K562 (cell line): ENCODE measurements around the gene KBTBD2. TPM values are rescaled to one million over a fixed set of nuclear protein-coding genes. Genes with fewer than 3 reads are reported as not detected.
"Not testable (repeated sequence)": the region's sequence is repeated elsewhere in the genome, so short reads cannot be mapped to it uniquely, and the experiment has no call there.

ENCODE experiments used
- ATAC-seq: fragments of 200-7000 bp; cut with Tn5 transposase; 3 replicates; pipeline ENCODE4 v1.9.1; 2020; ENCODE audit warnings: moderate library complexity
- BruUV-seq: library from RNA; stranded (reverse); fragments of 400-500 nt; replicated peaks from 2 replicates; lab custom pipeline; 2021; lab: Mats Ljungman, UMichigan
- CTCF ChIA-PET: fragments of 300-600 bp; formaldehyde crosslinking; extraction: SDS; loops from one replicate; lab custom pipeline; 2021; ENCODE audit warnings: low intra/inter-chr PET ratio; lab: Yijun Ruan, JAX
- POLR2A ChIA-PET: fragments of 300-600, 350-650 bp; sonication (Branson Sonifier 250); formaldehyde crosslinking; extraction: SDS; loops from one replicate; lab custom pipeline; 2021; ENCODE audit warnings: antibody characterized with exemption, inconsistent platforms; lab: Yijun Ruan, JAX
- DNase-seq, 4 experiments: peaks; one replicate each; pipeline versions ENCODE4 v3.0.0 to v3.0.0-alpha.2; 2011 to 2018; ENCODE audit warnings: low spot score in 3 of 4, mixed read lengths in 3 of 4; ENCODE audit errors: extremely low read depth in 1 of 4
- FAIRE-seq: peaks from 2 replicates; lab custom pipeline; 2011; peaks lifted over from hg19 to GRCh38; lab: Jason Lieb, UNC
- H2AFZ ChIP-seq: 2 replicates; pipeline ENCODE4 v1.6.0; 2011; ENCODE audit warnings: low read depth, low read length, control low read depth, inconsistent platforms
- H3K27ac ChIP-seq: fragments of 200-600 bp; 3 replicates; pipeline ENCODE4 v1.8.0; 2011; ENCODE audit warnings: low read depth, mild to moderate bottlenecking, control low read depth, inconsistent platforms, low read length, moderate library complexity, mixed read lengths; ENCODE audit errors: extremely low read depth
- H3K27me3 ChIP-seq, 2 experiments: fragments of 300-600 bp in 1 of 2; 2 replicates in 1 of 2; 3 replicates in 1 of 2; pipeline versions ENCODE4 v1.6.0 to v1.8.0; 2011; ENCODE audit warnings: inconsistent platforms in 2 of 2, low read length in 2 of 2, mild to moderate bottlenecking in 1 of 2, mixed read lengths in 1 of 2, moderate library complexity in 1 of 2; ENCODE audit not compliant: control insufficient read depth in 2 of 2, insufficient read depth in 2 of 2
- H3K36me3 ChIP-seq: fragments of 300-600 bp; 3 replicates; pipeline ENCODE4 v1.8.0; 2011; ENCODE audit warnings: mild to moderate bottlenecking, low read length, inconsistent platforms; ENCODE audit not compliant: control insufficient read depth, insufficient read depth
- H3K4me1 ChIP-seq, 2 experiments: fragments of 200-600 bp in 1 of 2; replicated peaks in 1 of 2; 2 replicates in 1 of 2; 3 replicates in 1 of 2; pipeline versions ENCODE4 v1.5.1 to v1.8.0; 2011; ENCODE audit warnings: inconsistent platforms in 2 of 2, low read length in 2 of 2, mild to moderate bottlenecking in 1 of 2, mixed read lengths in 1 of 2, moderate library complexity in 1 of 2; ENCODE audit not compliant: control insufficient read depth in 2 of 2, insufficient read depth in 2 of 2
- H3K4me2 ChIP-seq: 2 replicates; pipeline ENCODE4 v1.6.1; 2011; ENCODE audit warnings: low read length, control low read depth, inconsistent platforms, mixed read lengths; ENCODE audit not compliant: insufficient read depth
- H3K4me3 ChIP-seq: fragments of 200-600 bp; sonication (generic), shearing (Covaris generic); 2 replicates; pipeline ENCODE4 v1.5.1; 2016; ENCODE audit warnings: control low read depth, inconsistent platforms
- H3K79me2 ChIP-seq: fragments of 200-600 bp; 3 replicates; pipeline ENCODE4 v1.8.0; 2011; ENCODE audit warnings: low read length, inconsistent platforms; ENCODE audit not compliant: control insufficient read depth, insufficient read depth
- H3K9ac ChIP-seq, 2 experiments: 2 replicates each; pipeline versions ENCODE4 v1.6.0 to v1.6.1; 2011; ENCODE audit warnings: low read depth in 2 of 2, low read length in 2 of 2, control low read depth in 1 of 2, inconsistent platforms in 1 of 2, mild to moderate bottlenecking in 1 of 2, mixed read lengths in 1 of 2; ENCODE audit not compliant: insufficient read depth in 1 of 2
- H3K9me1 ChIP-seq: one replicate; pipeline ENCODE4 v1.6.0; 2011; ENCODE audit warnings: inconsistent platforms, mild to moderate bottlenecking, low read length, moderate library complexity; ENCODE audit not compliant: control insufficient read depth, insufficient read depth
- H3K9me3 ChIP-seq: replicated peaks from 2 replicates; pipeline ENCODE4 v1.5.1; 2011; ENCODE audit warnings: low read depth, low read length, inconsistent platforms; ENCODE audit not compliant: control insufficient read depth, insufficient read depth
- H4K20me1 ChIP-seq: replicated peaks from 2 replicates; pipeline ENCODE4 v1.6.1; 2011; ENCODE audit warnings: low read length, inconsistent platforms, mixed read lengths; ENCODE audit not compliant: control insufficient read depth, insufficient read depth
- CC2D1A ChIP-seq: fragments of 450-650 bp; IDR thresholded peaks from 2 replicates; pipeline ENCODE4 v1.6.1; 2017; ENCODE audit warnings: mild to moderate bottlenecking
- EGR1 ChIP-seq: fragments of 450-650 bp; conservative IDR thresholded peaks from 2 replicates; pipeline ENCODE4 v1.6.1; 2017; ENCODE audit warnings: mild to moderate bottlenecking
- ESRRA ChIP-seq: fragments of 450-650 bp; IDR thresholded peaks from 2 replicates; pipeline ENCODE4 v1.6.1; 2014; ENCODE audit warnings: low read depth, mild to moderate bottlenecking, moderate library complexity, borderline replicate concordance
- JUND ChIP-seq, 2 experiments: IDR thresholded peaks; 2 replicates in 1 of 2; 3 replicates in 1 of 2; pipeline ENCODE4 v1.6.1; 2011; ENCODE audit warnings: borderline replicate concordance in 2 of 2, low read depth in 2 of 2, low read length in 2 of 2, improper control_type of control experiment in 1 of 2, missing biosample characterization in 1 of 2, missing genetic modification characterization in 1 of 2, missing genetic modification reagents in 1 of 2
- MEF2D ChIP-seq: conservative IDR thresholded peaks from 2 replicates; pipeline ENCODE4 v1.6.1; 2016; ENCODE audit warnings: low read depth, missing genetic modification characterization, missing compliant biosample characterization
- MEIS2 ChIP-seq: fragments of 450-650 bp; IDR thresholded peaks from 2 replicates; pipeline ENCODE4 v1.6.1; 2014; ENCODE audit warnings: mild to moderate bottlenecking; ENCODE audit not compliant: partially characterized antibody
- PHF20 ChIP-seq: fragments of 450-650 bp; IDR thresholded peaks from 2 replicates; pipeline ENCODE4 v1.6.1; 2018; ENCODE audit not compliant: partially characterized antibody
- STAG1 ChIP-seq: sonication (generic); formaldehyde crosslinking; IDR thresholded peaks from 2 replicates; pipeline ENCODE4 v1.5.0; 2020; ENCODE audit warnings: missing genetic modification reagents, borderline replicate concordance
- SUPT5H ChIP-seq: fragments of 450-650 bp; IDR thresholded peaks from 2 replicates; pipeline ENCODE4 v1.6.1; 2016
- ZFX ChIP-seq: sonication (generic); formaldehyde crosslinking; IDR thresholded peaks from 2 replicates; pipeline ENCODE4 v1.8.0; 2022; ENCODE audit warnings: mild to moderate bottlenecking, missing genetic modification reagents, moderate library complexity
- ZNF134 ChIP-seq: fragments of 250-450 bp; sonication (Bioruptor Pico); conservative IDR thresholded peaks from 2 replicates; pipeline ENCODE4 v1.4.0; 2020
- WGBS: fragments of 100-300 bp; shearing (Covaris generic); methylation state at CpG from one replicate; pipeline ENCODE4 v1.1.6; 2016; ENCODE audit warnings: low coverage, mixed read lengths; ENCODE audit not compliant: insufficient coverage; ENCODE audit errors: missing lambda C conversion rate; 5-methylcytosine and 5-hydroxymethylcytosine counted together
- in situ Hi-C: fragments of 300-500 bp; cut with MboI; formaldehyde crosslinking; loops from 4 replicates; pipeline ENCODE4 v1.15.0; 2018; ENCODE audit warnings: inconsistent platforms, mixed read lengths
- intact Hi-C: fragments of 100-400 bp; cut with micrococcal nuclease; formaldehyde crosslinking; loops from 2 replicates; pipeline ENCODE4 v1.14.2; 2022
- polyA plus RNA-seq, 8 experiments: library from polyadenylated mRNA; depleted of rRNA in 4 of 8; stranded (reverse) in 5 of 8; unstranded in 3 of 8; fragments of >200 nt; fragmentation: Nextera tagmentation in 2 of 8; fragmentation: Illumina TruSeq in 1 of 8; extraction: Ambion mirVana in 2 of 8; extraction: Trizol in 1 of 8; gene quantifications; 2 replicates each; pipeline versions ENCODE4 v1.2.1 to v1.2.3, GENCODE V29; 2011 to 2014; ENCODE audit warnings: inconsistent platforms in 1 of 8, missing spikeins in 1 of 8
- total RNA-seq, 7 experiments: library from RNA; depleted of rRNA in 6 of 7; stranded (reverse); fragments of >200 nt in 6 of 7; fragmentation: Illumina TruSeq in 2 of 7; extraction: Trizol in 2 of 7; gene quantifications; 2 replicates each; pipeline versions ENCODE4 v1.2.1 to v1.2.3, GENCODE V29; 2011 to 2021; ENCODE audit warnings: low replicate concordance in 1 of 7
- TF ChIP-seq, protein P1 (sequence below), 2 experiments: fragments of 450-650 bp; conservative IDR thresholded peaks; 2 replicates each; pipeline ENCODE4 v1.6.1; 2017; ENCODE audit warnings: mild to moderate bottlenecking in 2 of 2, moderate library complexity in 2 of 2
- TF ChIP-seq, protein P2 (sequence below): sonication (generic); formaldehyde crosslinking; IDR thresholded peaks from 2 replicates; pipeline ENCODE4 v1.9.0; 2022; ENCODE audit warnings: mild to moderate bottlenecking, missing genetic modification reagents

Gene KBTBD2
- total and polyA plus RNA-seq, 9 of the 15 experiments (the other 6 are each of a cell fraction or from before 2014, with no cell fraction given) = 22.8 to 62.2 (median 30.8) TPM

DNA sequence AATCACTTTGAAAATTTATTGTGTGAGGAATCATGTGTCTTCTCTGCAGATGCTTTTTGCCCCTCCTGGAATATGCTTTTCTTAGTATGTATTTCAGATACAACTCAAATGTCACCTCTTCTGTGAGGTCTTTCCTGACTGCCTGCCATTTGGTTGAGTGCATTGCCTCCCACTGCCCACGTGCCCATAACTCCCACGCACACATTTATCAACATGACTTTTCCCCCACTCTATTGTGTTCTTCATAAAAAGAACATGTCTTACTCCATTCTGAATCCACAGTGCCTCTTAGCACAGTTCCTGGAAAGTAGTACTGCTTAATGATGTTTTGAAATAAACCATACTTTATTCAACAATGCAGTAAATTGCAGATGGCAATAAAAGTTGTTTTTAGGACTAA is 42.9 kb downstream of the KBTBD2 start:
- H3K79me2 ChIP-seq, H3K27me3 ChIP-seq, DNase-seq, H3K36me3 ChIP-seq, BruUV-seq, H3K27ac ChIP-seq, ATAC-seq, H3K4me1 ChIP-seq, intact Hi-C loops, CTCF ChIA-PET, in situ Hi-C loops, FAIRE-seq, H2AFZ ChIP-seq, H3K4me2 ChIP-seq, POLR2A ChIA-PET, H3K4me3 ChIP-seq, H3K9me1 ChIP-seq, H3K9me3 ChIP-seq, H3K9ac ChIP-seq, H4K20me1 ChIP-seq: not testable (repeated sequence)
- 16% methylated on average over 2 of the region's 2 CpGs for WGBS
- TF ChIP-seq EGR1 = peak; percentile 82
- TF ChIP-seq, protein P1, sequence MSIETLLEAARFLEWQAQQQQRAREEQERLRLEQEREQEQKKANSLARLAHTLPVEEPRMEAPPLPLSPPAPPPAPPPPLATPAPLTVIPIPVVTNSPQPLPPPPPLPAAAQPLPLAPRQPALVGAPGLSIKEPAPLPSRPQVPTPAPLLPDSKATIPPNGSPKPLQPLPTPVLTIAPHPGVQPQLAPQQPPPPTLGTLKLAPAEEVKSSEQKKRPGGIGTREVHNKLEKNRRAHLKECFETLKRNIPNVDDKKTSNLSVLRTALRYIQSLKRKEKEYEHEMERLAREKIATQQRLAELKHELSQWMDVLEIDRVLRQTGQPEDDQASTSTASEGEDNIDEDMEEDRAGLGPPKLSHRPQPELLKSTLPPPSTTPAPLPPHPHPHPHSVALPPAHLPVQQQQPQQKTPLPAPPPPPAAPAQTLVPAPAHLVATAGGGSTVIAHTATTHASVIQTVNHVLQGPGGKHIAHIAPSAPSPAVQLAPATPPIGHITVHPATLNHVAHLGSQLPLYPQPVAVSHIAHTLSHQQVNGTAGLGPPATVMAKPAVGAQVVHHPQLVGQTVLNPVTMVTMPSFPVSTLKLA (conservative IDR thresholded peaks at IDR 0.05) = 0 out of 4 replicates have a peak, but pooled peaks of 1 of the 2 experiments have one; percentile 23

DNA sequence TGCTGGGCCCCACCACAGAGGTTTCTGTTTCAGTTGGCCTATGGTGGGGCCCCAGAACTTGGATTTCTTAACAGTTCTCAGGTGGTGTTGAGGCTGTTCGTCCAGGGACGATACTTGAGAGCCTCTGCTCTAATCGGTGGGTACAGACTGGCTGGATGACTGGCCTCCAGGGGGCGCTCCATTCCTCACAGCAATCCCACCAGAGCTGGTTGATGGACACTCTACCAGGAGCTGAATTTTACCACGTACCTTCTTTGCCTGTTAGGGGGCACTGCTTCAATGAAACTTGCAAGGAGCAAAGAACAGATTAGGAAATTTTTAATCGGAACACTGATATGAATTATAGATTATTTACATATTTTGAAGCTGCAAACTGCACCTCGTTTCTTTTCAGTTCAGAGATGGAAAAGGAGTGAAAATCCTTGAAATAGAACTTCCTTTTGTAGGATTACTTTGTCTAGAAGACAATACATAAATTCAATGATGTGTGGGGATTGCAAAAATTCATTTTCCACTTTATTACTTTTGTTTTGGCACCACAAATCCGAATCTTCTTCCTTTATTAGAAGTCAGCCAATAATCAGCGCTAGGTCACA is 44.8 kb downstream of the KBTBD2 start:
- FAIRE-seq = peak; percentile 92
- Histone ChIP-seq H2AFZ (peak overlapping the region; percentile 37), H3K36me3 (no peaks in the 10 kb centered on the region), H3K27me3 (no peaks in the 10 kb centered on the region), H3K4me1 (no peaks in the 10 kb centered on the region; a peak in 2 of 5 replicates), H3K9ac (no peak overlapping the region), H3K4me2 (no peak overlapping the region), H3K79me2 (no peaks in the 10 kb centered on the region), H3K4me3 (no peak overlapping the region), H3K27ac (no peak overlapping the region), H4K20me1 (no peaks in the 10 kb centered on the region), H3K9me3 (no peaks in the 10 kb centered on the region), H3K9me1 (no peaks in the 10 kb centered on the region)
- in situ Hi-C loops = no loop called here
- ChIA-PET POLR2A (interaction anchor here (0.5 to 1.5 kb wide), 6 partner anchors 11 to 1043 kb away, joined by 3 to 8 read pairs (median 4); no protein-coding TSS in a partner anchor), CTCF (interaction anchor here (1.0 to 1.9 kb wide), 4 partner anchors 81 to 262 kb away, joined by 3 to 9 read pairs (median 4); partner anchors contain the start of gene RP9)
- peak; percentile 100 for ATAC-seq
- intact Hi-C loops = loop anchor here (1.0 to 2.0 kb wide), 3 partner anchors 97 to 261 kb away; no protein-coding TSS in a partner anchor
- peak; percentile 66 to 90 (median 70) for DNase-seq
- 27% methylated on average over 9 of the region's 9 CpGs for WGBS
- BruUV-seq = no TSS peak
- TF ChIP-seq ZNF134 (no peak), JUND (IDR thresholded peaks at IDR 0.05; ENCODE audit: borderline replicate concordance, low read depth, low read length) (peak; percentile 62; the same call in 1 of the 2 replicates), JUND (tag; IDR thresholded peaks at IDR 0.05; ENCODE audit: borderline replicate concordance, low read depth, low read length) (no peak; the same call in 2 of the 3 replicates), CC2D1A (peak; percentile 74), ESRRA (no peak), MEF2D (tag) (no peak), MEIS2 (peak; percentile 11), SUPT5H (no peak), PHF20 (no peak), STAG1 (CRISPR knock-in tag) (peak; percentile 49; the same call in 1 of the 2 replicates), ZFX (CRISPR knock-in tag) (peak; percentile 20; the same call in 1 of the 2 replicates)
- TF ChIP-seq, protein P2, sequence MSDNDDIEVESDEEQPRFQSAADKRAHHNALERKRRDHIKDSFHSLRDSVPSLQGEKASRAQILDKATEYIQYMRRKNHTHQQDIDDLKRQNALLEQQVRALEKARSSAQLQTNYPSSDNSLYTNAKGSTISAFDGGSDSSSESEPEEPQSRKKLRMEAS (CRISPR knock-in tag) = no peak
